ENCODE data around the gene IFRD2. TPM values are rescaled to one million over a fixed set of nuclear protein-coding genes. Genes with fewer than 3 reads are reported as not detected.
A peak's percentile ranks its signal among the peaks of the same experiment; 100 is the strongest.
"Not testable (repeated sequence)": the region's sequence is repeated elsewhere in the genome, so short reads cannot be mapped to it uniquely, and the experiment has no call there.

The IFRD2 gene
- total RNA-seq, 1 donor from 2014 or later = 37.8 TPM

DNA sequence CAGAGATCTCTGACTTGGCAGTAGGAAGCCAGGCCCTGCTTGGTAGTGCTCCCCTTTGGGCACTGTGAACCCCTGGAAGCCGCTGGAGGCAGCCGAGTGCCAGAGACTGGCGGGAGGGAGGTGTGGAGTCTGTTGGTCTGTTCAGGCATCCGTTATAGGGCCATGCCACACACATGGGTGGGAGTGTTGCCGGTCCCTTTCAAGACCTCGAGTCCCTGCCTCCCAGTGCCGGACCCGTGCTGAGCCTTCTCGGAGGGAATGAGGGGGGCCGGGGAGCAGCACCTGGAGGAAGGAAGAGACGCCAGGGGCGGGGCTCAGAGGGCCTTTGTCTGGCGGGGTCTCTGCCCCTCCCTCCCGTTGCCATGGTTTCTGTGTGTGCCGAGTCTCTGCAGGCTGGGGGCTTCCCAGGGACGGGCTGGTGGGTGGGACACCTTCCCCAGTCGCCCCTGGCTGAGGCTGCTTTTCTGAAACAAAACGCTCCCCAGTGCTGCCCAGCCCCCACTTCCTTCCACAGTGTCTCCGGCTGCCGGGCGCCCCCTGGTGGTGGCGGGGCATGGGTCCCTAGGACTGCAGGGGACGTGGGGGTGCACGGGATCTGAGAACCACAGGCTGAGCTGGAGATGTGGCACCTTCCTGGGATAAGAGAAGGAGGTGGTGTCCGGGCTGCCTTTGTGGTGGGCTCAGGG, 46.3 kb downstream of the IFRD2 start:
- peak; percentile 96 for DNase-seq

DNA sequence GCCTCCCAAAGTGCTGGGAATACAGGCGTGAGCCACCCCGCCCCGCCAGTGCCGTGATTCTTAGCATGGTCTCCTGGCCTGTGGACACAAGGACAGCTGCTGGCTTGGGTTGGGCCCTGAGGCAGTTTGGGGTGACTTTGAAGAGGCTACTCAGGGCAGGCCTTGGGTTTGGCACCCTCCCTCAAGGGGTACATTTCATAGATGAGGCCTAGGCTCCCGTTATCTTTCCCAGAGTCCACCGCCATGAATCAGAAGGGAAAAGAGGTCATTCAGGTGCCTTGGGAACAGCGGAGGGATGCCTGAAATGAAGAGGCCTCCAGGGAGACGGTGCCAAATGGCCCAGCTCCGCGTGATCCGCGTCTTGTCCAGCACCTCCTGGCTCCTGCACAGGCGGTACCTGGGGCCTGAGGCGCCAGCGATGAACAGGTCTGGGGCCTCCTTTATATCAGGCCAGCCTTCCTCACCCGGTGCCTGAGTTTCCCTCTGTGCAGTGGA, 46.9 kb downstream of the IFRD2 start:
- no peak for DNase-seq

DNA sequence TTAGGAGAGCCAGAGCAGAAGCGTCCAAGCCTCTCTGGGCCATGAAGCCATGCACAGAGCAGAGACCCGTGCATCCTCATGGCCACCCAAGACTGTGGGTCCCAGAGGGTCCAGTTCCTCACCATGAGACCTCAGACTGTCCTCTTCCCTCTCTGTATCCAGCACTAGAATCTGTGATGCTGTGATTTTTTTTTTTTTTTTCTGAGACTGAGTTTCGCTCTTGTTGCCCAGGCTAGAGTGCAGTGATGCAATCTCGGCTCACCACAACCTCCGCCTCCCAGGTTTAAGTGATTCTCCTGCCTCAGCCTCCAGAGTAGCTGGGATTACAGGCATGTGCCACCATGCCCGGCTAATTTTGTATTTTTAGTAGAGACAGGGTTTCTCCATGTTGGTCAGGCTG, 47.4 kb downstream of the IFRD2 start:
- DNase-seq = not testable (repeated sequence)

GRCh38 chr3:50243543-50243895, 48.7 kb downstream of the IFRD2 start:
- DNase-seq = no peak

GRCh38 chr3:50242851-50243542, 49.2 kb downstream of the IFRD2 start:
- DNase-seq = peak; percentile 39

DNA sequence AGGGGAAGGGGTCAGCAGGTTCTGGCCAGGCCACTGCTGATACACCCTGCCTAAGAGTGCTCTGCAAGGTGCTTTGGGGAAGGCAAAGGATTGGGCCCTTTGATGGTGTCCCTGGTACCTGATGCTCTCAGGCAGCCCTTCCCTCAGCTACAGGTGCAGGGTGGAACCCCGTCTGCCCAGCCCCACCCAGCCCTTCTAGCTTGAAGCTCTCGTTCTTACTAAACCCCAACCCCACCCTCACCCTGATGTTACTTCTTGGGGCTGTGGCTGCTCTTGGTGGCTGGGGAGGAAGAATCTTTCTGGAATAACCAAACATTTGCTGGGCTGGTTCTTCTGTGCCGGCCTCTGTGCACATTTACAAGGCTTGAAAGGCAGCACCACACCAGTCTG, 49.9 kb downstream of the IFRD2 start:
- no peak for DNase-seq

DNA sequence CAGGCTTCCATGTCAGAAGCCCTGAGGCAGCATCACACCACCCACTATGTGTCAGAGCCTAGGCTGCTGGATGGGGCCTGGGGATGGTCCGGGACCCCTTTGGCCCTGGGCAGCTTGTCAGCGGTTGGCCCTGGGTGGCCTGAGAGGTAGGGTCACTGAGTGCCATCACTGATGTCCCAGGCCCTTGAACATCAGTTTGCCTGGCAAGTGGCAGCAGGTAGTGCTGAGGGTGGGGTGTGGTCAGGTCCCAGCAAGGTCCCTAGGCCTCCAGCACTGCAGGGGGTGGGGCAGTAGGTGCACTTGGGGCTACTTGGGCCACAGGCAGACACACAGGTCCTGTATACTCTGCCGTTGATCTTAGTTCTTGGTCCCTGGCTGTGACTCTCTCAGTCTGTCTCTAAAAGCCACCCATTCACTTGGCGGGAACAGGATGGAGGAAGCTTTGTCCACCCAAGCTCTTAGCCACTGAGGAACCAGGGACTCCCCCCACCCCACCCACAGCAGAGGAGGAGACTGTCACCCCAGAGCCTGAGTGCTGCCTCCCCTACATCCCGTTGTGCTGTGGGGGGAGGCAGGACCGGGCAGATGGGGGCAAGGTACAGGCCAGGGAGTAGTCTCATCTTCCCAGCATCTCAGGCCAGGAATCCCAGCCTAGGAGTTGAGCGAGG, 50.4 kb downstream of the IFRD2 start:
- DNase-seq = no peak

DNA sequence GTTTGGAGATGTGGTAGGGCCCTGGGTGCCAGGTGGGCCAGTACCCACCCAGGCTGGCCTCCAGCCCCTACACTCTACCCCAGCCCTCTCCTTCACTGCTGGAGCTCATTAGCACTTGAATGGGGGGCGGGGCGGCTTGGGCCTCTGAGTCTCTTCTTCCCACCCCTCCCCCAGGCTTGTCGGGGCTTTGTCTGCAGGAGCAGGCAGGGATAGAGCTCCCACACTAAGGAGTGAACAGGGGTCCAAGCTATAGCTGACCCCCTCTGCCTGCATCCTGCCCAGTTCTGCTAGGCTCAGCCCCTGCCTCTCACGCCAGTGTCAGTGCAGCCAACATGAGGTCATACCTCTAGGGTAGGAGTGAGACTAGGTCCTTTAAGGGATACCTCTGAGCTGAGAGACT, 51.1 kb downstream of the IFRD2 start:
- DNase-seq = peak; percentile 31

GRCh38 chr3:50239649-50240048, 52.6 kb downstream of the IFRD2 start:
- DNase-seq = no peak

DNA sequence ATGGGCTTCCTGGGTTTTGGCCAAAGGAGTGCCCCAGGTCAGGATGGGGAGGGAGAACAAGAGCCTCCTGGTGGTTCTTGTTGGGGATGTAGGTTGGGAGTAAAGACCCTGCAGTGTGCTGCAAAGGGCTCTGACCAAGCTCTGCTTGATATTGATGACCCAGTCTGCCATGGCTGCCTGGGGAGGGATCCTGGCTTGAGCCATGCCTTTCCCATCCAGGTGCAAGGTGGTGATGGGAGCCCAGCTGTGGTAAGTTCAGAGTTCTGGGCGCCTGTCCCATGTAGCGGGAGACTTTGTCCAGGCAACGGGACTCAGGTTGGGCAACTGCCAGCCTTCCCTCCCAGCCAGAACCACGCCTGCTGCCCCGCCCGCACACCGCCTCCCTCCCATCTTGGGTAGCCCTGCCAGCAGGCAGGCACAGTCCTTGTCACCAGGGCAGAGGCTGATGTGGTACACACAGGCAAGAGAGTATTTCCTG, 53.6 kb downstream of the IFRD2 start:
- peak; percentile 71 for DNase-seq

GRCh38 chr3:50237754-50238548, 54.3 kb downstream of the IFRD2 start:
- peak; percentile 84 for DNase-seq

Other genes starting within 250 kb of the IFRD2 start
- 204 TPM for gene RBM5, start 203.5 kb downstream of the IFRD2 start, total RNA-seq
- gene SEMA3F, start 137.1 kb downstream of the IFRD2 start, total RNA-seq = 43.3 TPM
- gene GNAT1, start 100.8 kb downstream of the IFRD2 start, total RNA-seq = not detected
- 1.2 TPM for gene SLC38A3, start 87.2 kb downstream of the IFRD2 start, total RNA-seq
- gene GNAI2, start 56.2 kb downstream of the IFRD2 start, total RNA-seq = 120 TPM
- gene SEMA3B, start 23.3 kb downstream of the IFRD2 start, total RNA-seq = 45.2 TPM
- 17.1 TPM for gene LSMEM2, start 13.3 kb downstream of the IFRD2 start, total RNA-seq
- 3.1 TPM for gene HYAL3, start 7.0 kb upstream of the IFRD2 start, total RNA-seq
- 5.6 TPM for gene NAA80, start 7.0 kb upstream of the IFRD2 start, total RNA-seq
- gene HYAL1, start 11.1 kb upstream of the IFRD2 start, total RNA-seq = 1.2 TPM
- gene HYAL2, start 30.3 kb upstream of the IFRD2 start, total RNA-seq = 53.9 TPM
- gene TUSC2, start 35.8 kb upstream of the IFRD2 start, total RNA-seq = 40.0 TPM
- gene RASSF1, start 48.4 kb upstream of the IFRD2 start, total RNA-seq = 43.2 TPM
- gene ZMYND10, start 53.3 kb upstream of the IFRD2 start, total RNA-seq = not detected
- gene NPRL2, start 58.3 kb upstream of the IFRD2 start, total RNA-seq = 19.4 TPM
- 10.6 TPM for gene CYB561D2, start 58.4 kb upstream of the IFRD2 start, total RNA-seq
- 30.4 TPM for gene TMEM115, start 67.1 kb upstream of the IFRD2 start, total RNA-seq
- 4.3 TPM for gene CACNA2D2, start 211.2 kb upstream of the IFRD2 start, total RNA-seq

All from tongue (tissue), 2 donors.